Measurements from ENCODE around the gene ZDHHC16.
A peak's percentile ranks its signal among the peaks of the same experiment; 100 is the strongest.
"Not testable (repeated sequence)": the region's sequence is repeated elsewhere in the genome, so short reads cannot be mapped to it uniquely, and the experiment has no call there.

ZDHHC16 gene

DNA sequence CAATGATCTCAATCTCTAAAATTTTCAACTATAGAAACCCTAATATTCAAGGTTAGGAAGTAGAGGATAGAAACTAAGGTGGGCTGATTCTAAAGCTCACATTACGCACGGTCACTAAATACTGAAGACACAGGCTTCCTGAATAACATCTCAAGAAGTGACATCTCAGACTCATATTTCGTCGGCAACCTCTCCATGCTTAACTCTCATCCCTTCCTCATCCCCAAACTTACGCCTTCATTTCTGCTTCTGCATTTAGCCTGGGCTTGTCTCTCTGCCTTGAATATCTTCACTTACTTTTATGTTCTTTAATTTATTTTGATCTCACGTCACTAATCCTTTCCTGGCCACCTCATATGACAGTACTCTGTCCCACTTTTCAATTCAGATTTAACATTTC lies 10.8 kb upstream of the ZDHHC16 start:
- no peak for DNase-seq

DNA sequence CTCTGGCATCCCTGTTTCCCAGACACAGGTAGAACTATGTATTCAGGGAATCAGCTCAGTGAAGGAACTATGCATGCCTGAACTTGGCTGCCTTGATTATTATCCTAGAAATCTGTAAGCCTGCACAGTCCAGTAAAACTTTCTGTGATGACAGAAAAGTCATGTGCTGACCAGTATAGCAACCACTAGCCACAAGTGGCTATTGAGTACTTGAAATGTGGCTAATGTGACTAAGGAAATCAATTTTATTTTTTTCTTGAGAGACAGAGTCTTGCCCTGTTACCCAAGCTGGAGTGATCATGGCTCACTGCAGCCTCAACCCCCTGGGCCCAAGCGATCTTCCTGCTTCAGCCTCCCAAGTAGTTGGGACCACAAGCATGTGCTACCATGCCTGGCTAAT lies 3.7 kb upstream of the ZDHHC16 start:
- no peak for DNase-seq

DNA sequence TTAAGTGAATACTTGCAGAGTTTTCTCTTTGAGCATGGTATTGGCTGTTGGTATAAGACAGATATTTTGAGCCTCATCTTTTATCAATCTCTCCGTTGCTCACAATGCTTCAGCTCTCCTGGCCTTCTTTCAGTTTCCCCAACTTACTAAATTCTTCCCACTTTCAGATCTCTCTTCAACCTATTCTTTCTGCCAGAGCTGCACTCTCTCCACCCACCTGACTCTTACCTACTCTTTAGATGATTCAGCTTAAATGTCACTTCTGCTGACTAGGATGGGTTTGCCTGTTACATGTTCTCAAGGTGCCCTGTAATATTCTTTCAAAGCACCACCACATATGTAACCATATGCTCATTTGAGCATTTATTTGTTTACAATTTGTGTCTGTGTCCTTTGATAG lies 1.8 kb upstream of the ZDHHC16 start:
- DNase-seq = no peak

DNA sequence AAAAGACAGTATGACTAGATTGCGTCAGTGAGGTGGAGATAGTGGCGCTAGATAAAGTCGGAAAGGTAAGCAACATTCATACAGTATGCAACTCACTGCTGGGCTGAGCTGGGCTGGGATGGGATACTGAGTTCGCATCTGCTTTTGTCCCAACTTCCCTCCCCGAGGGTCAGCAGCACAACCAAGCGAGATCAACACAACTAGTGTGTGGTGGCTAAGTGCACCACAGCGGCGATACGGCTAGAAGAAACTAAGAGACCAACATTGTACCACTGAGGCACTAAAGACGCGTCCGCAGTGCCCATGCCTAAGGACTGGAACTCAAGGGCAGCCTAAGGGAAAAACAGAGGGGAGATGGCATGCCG lies 636 bp upstream of the ZDHHC16 start:
- no peak for DNase-seq

DNA sequence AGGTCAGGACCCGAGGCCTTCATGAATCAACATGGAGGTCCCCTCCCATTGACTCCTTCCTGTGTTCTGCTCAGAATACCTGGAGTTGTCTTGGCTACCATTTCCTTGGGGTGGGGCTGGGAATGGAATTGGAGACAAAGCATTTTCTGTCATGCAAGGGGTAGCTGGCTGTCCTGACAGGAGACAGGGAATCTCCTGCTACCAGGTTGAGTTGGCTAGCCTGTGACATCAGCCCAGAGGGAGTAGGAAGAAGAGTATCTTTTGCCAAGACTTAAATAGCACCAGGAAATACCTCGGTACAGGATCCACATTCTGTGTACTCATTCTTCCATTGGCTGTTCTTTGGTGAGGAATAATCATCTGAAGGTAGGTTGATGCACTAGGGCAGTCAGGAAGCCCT lies 4.9 kb downstream of the ZDHHC16 start:
- DNase-seq = no peak

DNA sequence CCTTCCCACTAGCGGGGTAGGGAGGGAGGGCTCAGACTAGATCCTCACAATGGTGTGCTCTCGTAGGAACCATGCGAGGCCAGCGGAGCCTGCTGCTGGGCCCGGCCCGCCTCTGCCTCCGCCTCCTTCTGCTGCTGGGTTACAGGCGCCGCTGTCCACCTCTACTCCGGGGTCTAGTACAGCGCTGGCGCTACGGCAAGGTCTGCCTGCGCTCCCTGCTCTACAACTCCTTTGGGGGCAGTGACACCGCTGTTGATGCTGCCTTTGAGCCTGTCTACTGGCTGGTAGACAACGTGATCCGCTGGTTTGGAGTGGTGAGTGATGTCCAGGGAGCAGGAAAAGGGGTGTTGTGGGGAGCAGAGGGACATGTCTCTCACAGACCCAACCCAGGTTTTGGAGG lies 5.6 kb downstream of the ZDHHC16 start:
- DNase-seq = no peak

DNA sequence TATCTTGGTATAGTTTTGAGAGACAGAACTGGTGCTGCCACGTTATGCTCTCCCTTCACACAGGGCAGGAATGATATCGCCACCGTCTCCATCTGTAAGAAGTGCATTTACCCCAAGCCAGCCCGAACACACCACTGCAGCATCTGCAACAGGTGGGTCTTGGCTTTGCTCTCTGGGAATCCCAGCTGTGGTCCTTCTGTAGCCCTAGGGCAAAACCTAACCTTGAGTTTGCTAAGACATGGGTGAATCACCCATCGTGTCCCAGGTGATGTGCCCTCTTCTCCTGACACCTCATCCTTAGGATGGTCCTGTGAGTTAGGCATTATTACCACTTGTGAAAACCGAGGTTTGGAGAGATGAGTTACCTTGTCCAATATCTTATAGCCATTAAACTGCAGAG lies 6.4 kb downstream of the ZDHHC16 start:
- DNase-seq = no peak

DNA sequence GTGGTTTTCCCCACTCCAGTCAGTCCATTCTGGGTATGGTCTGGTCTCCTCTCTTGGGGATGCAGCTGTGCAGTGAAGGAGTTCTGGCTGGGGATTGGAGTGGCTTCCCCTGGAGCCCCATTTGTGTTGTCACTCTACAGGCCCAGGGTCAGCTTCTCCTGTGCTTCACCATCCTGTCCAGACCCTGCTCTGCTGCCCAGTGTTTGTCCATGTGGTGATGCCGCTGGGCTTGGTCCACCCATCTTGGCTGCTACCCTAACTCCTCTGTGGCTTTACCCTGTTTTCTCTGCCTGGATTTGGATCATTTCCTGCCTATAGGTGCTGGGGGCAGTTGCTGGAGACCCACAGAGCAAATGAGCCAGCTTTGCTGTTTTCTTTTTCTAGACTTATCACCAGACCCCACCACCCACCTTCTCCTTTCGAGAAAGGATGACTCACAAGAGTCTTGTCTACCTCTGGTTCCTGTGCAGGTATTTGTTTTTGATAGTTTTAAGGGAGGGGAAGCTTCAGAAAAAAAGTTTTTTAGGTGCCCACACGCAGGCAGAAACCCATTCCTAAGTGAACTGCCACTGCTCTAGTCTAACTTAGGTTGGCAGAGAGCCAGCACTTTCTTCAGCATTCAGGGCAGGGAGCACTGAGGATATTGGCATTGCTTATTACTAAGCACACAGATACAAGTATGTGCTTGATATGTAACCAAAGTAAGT lies 8.5 kb downstream of the ZDHHC16 start:
- no peak for DNase-seq

DNA sequence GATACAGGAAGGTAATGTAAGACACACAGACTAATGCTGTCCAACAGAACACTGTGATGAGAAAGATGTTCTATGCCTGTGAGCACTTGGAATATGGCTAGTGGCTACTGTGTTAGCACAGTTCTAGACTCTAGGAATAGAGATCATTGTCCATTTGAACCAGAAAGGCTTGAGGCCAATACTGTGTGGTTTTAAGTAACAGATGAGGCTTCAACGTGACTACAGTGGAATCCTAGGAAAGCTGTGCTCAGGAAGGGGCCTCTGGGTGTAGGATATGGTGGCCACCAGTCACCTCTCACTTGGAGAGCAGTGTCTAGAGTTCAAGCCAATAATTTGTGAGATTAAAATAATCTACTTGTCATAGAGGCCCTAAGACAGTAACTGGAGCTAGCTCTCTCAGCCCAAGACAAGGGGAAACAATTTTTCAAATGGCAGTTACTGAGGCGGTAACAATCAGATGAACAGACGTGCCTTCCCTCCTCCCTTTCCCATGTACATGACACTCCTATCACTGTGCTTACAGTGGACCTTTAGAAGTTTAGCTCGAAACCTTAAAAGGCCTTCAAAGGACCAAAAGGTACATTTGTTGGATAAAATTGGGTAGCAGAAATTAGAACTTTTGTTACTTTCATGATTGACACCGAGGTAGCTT lies 10.2 kb downstream of the ZDHHC16 start:
- DNase-seq = no peak

DNA sequence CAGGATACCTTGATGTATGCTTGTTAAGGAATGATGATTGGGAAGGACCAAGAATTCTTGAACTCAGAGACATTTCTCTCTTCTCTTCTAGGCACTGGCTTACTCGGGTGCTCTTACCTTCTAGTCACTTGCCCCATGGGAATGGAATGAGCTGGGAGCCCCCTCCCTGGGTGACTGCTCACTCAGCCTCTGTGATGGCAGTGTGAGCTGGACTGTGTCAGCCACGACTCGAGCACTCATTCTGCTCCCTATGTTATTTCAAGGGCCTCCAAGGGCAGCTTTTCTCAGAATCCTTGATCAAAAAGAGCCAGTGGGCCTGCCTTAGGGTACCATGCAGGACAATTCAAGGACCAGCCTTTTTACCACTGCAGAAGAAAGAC lies 10.7 kb downstream of the ZDHHC16 start:
- no peak for DNase-seq

DNA sequence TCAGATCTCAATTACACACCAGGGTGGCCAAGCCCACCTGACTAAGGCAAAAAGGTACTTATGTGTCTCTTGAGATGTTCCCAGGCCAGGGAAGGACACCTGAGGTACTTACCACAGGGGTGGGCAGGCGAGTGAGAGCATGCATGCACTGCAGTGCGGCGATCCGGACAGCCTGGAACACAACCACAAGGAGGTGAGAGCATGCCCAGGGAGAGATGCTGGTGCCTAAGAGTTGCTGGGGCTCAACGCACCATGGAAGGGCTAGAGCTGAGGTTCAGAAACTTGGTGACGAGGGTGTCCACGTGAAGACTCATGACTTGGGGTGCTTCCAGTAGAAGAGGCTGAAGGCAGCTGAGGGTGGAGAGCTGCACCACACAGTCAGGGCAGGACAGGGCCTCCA lies 13.1 kb downstream of the ZDHHC16 start:
- DNase-seq = no peak

DNA sequence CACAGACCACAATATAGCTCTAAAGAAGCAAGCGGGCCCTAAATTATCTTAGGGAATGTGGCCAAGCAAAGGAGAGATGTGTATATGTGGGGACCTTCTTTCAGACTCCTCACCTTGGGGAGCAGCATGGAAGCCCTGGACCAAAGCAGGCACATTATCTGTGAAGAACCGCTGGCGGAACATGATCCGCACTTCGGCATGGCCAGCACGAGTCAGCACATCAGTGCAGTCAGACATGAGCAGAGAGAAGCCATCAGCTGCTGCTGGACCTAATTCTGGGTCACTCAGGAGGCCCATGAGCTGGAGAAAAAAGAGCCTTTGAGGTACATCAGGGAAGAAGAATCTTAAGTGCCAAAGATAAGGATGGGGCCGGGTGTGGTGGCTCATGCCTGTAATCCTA lies 14.0 kb downstream of the ZDHHC16 start:
- DNase-seq = no peak

DNA sequence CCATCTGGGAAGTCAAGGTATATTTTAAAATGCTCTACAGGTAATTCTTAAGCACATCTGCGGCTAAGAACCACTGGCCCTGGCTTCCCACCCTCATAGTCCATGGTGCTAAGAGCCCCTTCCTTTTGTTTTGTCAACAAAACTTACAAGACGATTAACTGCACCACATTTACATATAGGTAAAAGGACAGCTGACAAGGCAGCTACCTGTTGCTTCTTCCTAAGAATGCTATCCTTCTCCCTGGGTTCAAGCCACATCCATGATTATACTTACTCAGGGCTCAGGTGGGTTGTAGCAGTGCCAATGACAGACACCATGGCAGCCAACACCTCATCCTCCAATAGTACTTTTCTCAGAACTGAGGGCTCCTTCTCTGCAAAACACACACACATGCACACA lies 16.3 kb downstream of the ZDHHC16 start:
- DNase-seq = no peak

DNA sequence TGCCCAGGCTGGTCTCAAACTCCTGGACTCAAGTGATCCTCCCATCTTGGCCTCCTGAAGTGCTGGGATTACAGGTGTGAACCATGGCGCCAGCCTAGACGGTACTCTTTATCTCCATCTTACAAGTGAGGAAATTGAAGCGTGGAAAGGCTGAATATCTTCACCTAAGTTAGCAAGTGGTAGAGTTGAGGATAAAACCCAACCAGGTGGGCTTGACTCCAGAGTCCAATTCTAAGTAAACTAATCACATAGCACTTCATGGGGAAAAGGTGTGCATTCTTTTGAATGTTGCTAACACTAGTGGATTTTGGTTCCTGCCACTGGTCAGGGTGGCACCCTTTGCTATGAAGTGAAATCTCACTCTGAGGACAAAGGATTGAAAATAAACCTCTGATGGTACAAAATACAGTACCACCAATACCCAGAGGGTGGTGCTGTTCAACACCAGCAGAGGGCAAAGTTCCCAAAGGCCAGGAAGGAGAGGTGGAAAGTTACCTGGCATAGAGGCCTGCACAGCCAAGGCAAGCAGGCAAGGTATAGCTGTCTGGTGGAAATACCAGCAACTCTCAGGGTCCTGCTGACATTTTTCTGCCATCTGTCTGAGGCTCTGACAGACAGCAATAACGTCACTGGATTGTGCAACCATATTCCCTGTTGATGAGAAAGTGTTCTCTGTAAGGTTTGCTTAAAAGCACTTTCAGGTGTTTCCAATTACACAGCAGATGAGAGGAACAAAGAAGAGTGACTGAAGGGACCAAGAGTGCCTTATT lies 17.6 kb downstream of the ZDHHC16 start:
- DNase-seq = peak; percentile 73

DNA sequence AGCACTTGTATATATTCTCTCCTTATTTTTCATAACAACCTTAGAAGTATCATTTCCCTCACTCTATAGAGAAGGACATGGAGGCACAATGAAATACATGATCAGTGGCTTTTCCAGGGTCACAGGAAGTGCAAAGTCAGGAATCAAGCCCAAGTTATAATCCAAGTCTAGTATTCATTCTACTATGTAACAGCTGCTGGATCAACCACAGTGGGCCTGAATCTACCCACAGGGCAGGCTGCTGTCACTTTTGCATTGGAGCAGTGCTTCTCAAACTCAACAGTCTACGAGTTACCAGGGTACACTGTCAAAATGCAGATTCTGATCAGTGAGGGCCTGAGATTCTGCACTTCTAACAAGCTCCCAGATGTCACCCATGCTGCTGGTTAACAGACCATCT lies 18.3 kb downstream of the ZDHHC16 start:
- no peak for DNase-seq

DNA sequence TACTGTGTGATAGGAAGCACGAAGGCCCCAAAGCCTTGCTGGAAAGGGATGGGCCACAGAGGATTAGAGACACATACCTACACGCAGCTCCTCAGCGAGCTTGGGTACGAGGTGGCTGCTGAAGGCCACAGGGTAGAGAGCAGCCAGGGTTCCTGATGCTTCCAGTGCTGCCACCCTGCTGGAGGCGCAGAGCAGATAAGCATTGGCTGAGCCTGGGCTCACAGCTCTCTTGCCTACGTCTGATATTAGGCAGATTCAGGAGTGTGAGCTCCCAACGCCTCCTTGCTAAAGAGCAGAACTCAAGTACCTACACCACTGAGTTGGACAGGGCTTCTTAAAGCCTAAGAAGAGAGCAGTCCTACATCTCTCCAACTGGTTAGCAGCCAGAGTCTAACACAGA lies 20.0 kb downstream of the ZDHHC16 start:
- no peak for DNase-seq

DNA sequence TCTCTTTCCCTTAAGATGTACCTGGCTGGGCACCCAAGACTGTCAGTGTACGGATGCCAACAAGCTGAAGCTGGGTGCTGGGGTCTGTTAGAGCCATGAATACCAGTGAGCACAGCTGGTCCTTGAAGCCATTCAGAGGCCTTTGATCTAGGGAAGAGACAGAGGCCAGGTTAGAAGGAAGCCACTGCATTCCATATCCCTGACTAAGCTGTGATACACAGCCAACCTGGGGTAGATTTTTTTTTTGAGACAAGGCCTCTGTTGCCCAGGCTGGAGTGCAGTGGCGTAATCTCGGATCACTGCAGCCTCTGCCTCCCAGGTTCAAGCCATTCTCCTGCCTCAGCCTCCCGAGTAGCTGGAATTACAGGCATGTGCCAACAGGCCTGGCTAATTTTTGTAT lies 20.8 kb downstream of the ZDHHC16 start:
- DNase-seq = no peak

DNA sequence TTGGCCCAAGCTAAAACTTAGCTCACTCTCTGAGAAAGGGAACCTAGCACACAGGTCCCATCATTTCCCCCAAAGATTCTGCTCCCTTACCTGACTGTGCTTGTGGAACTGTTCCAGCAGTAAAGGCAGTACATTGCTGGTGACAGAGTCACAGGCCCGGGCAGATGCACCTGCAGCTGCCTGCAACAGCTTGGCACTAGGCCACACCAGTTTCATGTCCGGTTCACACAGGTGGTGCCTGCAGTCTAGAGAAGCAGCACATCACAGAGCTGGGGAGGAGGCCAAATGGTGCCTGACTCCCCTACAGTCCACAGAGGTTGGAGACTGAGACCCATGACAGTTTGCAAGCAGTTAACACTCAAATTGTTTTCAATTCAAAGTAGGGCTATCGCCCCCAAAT lies 22.2 kb downstream of the ZDHHC16 start:
- DNase-seq = no peak

DNA sequence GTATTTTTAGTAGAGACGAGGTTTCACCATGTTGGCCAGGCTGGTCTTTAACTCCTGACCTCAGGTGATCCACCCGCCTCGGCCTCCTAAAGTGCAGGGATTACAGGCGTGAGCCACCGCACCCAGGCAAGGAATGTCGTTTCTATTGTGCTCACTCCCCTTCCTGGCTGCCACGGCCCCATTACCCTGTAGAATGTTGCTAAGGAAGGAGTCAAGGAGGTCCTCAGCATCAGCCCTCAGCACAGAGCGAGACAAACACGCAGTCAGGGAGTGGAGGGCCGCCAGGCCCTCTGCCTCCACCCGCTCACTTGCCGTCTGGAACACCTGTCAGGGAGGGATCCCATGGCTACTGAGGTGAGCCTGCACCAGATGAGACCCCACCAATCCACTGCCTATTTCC lies 22.8 kb downstream of the ZDHHC16 start:
- DNase-seq = not testable (repeated sequence)

DNA sequence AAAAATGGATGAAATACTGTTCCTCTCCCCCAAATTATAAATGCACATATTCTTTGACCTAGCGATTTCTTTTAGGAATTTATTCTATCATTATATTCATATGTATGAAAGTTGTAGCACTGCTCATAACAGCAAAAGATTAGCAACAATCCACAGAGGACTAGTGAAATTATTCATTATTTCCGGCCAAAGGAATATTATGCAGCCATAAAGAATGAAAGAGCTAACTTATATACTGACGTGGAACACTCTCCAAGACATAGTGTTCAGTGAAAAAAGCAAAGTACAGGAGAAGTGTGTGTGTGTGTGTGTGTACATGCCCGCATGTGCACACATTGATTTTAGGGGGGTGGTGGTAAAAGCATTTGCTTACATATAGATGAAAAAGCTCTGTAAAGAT lies 28.9 kb downstream of the ZDHHC16 start:
- DNase-seq = no peak

DNA sequence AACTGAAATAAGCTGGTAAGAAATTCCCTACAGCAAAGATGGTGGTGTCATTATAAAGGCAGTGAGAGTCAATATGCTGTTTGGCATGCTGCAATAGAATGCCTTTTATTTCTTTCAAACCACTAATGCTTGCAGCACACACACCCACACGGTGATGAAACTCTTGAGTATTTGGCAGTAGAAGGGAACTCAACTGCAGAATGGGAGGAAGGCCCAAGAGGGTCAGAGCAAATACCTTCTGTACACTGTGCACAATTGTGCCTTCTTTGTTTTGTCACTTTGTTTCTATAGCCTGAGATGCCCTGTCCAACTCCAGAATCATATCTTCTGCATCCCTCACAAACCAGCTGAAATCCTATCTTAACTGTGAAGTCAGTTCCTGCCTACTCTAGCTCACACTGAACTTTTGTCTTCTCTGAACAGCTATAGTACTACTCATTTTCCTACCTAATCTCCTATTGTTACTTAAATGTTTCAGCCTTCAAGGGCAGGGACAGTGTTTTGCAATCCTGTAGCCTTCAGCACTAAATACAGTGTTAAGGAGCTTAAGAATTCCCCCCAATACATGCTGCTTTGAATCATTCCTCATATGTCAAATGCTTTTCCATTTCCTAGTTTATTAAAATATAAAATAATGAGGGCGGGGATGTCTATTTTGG lies 30.1 kb downstream of the ZDHHC16 start:
- no peak for DNase-seq

DNA sequence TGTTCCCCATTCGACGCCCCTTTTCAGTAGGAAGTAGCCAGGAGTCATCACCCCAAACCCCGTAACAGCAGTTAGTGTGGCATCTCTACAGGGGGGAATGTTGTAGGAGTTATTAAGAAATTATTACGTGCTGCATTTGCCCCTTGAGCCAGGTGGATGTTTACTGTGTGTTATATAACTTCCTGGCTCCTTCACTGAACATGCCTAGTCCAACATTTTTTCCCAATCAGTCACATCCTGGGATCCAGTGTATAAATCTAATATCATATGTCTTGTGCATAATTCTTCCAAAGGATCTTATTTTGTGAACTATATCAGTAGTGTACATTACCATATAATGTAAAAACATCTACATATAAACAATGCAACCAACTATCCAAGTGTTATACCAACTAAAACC lies 33.4 kb downstream of the ZDHHC16 start:
- DNase-seq = not testable (repeated sequence)

DNA sequence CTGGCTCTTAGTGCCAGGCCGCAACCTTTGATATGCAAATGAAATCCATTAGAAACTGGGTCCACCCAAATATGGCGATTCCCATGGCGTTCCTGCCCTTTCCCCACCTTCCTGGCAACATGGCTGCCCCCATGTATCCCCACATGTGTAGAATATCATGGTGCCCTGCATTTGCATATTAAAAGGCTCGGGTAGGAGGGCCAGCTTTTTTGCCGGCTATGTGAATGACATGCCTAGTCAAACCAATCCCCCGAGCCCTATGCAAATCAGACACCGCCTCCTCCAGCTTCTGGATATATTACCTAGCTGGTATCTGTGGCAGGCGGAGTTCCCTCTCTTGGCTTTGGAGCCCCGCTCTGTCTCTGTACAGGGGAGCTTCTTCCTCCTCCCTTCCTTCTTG lies 34.0 kb downstream of the ZDHHC16 start:
- DNase-seq = no peak

DNA sequence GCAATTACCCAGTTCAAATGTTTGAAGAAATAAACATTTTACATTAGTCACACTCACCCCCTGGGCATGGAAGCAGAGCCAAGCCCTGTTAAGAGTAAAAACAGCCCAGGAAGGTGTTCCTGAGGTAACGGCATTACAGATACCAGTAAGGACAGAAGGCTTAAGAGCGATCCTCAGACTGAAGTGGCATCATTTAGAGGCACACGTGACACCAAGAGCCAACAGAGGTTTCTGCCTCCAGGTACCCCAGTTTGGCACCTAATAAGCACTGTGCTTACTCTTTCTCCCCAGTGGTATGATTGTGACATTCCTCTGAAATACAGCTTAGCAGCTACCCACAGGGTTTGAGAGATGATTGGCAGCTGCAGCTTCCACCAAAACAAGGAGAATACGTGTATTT lies 35.1 kb downstream of the ZDHHC16 start:
- no peak for DNase-seq

Data from eye (tissue), 1 donor.